RPMI7951 (cell line): ENCODE data around the gene PEX14. TPM values are rescaled to one million over a fixed set of nuclear protein-coding genes. Genes with fewer than 3 reads are reported as not detected.
A peak's percentile ranks its signal among the peaks of the same experiment; 100 is the strongest.
"Not testable (repeated sequence)": the region's sequence is repeated elsewhere in the genome, so short reads cannot be mapped to it uniquely, and the experiment has no call there.

Source experiments
- DNase-seq: peaks from one replicate; pipeline ENCODE4 v3.0.0-alpha.2; 2012; ENCODE audit warnings: low read depth
- total RNA-seq: library from RNA; depleted of rRNA; stranded (reverse); fragments of >200 nt; shearing (Covaris generic); gene quantifications from 2 replicates; pipeline ENCODE4 v1.2.3, GENCODE V29; 2014

Gene PEX14
- total RNA-seq, 1 experiment from 2014 or later, result 21.5 TPM

DNA sequence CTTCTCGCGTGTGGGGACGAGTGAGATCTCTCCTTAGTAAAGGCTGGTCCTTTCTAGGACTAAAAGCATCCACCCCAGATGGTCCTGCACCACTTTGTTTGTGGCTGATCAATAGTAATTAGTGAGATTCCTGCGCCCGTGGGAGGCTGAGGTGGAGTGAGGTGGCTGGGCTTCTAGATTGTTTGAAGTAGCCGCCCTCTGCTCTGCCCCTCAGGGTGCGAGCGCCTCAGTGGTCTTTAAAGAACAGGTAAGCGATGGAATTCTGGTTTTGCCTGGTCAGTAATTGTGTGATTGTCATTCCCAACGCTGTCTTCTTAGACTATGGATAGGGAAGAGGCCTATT, 20.7 kb downstream of the PEX14 start:
- DNase-seq, result no peak

DNA sequence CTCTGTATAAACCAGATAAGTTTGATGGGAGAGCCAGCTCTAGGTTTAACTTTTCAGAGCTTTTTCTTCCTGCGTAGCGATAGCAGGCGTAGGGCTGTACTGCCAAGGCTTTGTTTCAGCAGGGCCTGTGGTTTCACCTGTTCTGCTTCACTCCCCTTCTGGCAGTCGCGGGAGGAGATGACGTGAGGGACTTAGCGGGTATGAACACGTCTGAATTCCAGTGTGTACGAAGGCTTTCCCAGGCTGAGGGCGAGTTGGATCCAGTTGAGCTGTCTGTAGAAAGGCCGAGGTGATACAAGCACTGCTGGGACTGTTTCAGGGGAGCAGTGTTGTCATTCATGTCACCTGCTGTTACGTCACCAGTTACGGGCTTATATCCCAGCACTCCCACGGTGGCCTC, 21.2 kb downstream of the PEX14 start:
- DNase-seq, result no peak

DNA sequence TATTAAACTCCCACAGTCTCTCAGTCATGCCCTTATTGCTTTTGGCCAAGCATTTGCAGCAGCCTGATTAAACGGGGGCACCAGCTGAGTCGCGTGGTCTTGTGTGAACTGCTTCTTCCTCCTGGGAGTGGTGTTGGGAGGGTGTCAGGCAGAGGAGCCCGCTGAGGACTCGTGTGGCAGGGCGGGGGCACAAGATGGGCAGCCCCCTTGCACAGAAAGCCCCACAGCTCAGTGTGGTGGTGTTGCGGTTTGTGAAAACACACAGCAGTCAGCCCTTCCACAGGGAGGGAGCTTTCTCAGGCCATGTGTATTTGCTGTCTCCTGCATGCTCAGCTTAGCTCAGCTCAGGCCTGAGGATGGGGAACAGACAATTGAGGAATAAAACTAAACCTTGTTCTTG, 22.4 kb downstream of the PEX14 start:
- no peak for DNase-seq

DNA sequence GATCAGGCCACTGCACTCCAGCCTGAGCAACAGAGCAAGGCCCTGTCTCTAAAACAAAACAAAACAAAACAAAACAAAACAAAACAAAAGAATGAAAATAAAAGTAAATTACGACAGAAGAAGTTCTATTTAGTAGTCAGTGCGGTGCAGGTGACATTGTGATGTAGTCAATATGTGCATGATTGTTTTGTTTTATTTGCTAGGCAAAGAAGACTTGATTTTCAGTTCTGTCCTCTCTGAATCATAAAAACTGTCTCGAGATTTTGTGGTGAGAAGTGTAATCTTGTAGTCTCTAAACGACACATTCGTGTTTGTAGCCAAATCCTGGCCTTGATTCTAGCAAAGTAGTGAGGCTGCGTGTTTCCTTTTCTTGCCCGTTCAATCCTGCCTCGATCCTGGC, 23.5 kb downstream of the PEX14 start:
- DNase-seq, result no peak

DNA sequence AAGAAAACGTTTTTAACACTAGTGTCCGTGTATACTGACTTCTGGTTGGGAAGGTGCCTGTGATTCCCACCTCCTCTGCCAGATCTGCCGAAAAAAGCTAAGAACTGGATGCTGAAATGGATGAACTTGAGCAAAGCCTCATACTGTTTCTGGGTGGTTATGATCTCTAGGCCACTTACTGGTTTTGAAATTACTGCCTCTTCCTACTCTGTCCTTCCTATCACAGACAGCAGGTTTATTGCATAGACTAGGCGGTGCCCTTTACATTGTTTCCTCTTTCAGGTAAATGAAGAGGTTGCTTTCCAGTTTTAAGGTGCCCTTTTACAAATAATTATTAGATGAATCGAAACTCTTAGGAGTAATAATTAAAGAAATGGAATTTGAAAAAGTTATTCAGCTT, 27.5 kb downstream of the PEX14 start:
- no peak for DNase-seq

DNA sequence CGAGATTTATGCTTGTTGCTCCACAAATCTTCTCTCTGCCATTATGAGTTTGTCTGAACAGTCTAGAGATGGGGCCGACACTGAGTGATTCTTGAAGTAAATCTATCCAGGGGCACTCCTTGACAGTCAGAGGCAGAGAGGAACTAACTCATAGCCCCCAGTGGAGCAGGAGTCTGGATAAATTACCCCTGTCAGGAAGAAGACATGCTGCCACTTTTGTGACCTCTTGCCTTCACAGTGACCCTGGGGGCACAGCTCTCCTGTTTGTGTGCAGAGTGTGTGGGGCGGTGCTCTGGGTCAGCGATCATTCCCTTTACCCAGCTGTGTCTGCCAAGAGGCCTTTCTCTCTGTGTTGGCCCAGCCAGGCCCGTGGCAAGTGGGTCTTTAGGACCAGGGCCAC, 29.5 kb downstream of the PEX14 start:
- no peak for DNase-seq

DNA sequence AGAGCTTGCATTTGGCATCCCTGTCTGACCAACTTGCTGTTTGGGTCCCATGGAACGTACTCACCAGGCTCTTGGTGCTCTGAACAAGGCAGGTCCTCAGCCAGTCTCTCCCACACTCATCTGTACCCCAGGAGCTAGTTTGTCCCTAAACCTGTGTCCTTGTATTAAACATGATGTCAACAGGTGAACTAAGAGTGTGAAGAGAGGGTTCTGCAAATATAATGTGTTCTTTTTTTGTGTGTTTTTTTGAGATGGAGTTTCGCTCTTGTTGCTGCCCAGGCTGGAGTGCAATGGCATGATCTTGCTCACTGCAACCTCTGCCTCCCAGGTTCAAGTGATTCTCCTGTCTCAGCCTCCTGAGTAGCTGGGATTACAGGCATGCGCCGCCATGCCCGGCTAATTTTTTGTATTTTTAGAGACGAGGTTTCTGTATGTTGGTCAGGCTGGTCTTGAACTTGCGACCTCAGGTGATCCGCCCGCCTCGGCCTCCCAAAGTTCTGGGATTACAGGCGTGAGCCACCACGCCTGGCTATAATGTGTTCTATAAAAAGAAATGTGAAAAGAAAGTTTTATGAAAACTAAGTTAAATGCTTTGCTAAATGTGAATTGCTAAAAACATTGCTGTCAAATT, 31.4 kb downstream of the PEX14 start:
- DNase-seq, result not testable (repeated sequence)

DNA sequence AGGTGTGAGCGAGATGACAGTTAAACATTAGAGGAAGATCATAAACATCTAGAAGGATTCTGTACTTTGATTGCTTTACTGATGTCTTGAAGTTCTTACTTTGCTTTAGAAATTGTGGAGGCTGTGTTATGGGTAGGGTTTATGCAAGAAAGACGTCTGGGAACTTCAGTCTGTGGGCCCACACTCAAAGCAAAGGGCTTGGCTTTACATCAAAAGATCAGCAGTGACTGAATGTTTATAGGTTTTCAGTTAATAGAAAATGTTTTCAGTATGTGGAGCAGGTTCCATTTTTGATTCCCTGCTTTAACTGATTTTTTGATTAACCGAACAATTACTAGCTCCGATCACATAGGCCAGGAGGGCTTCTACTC, 31.9 kb downstream of the PEX14 start:
- no peak for DNase-seq

DNA sequence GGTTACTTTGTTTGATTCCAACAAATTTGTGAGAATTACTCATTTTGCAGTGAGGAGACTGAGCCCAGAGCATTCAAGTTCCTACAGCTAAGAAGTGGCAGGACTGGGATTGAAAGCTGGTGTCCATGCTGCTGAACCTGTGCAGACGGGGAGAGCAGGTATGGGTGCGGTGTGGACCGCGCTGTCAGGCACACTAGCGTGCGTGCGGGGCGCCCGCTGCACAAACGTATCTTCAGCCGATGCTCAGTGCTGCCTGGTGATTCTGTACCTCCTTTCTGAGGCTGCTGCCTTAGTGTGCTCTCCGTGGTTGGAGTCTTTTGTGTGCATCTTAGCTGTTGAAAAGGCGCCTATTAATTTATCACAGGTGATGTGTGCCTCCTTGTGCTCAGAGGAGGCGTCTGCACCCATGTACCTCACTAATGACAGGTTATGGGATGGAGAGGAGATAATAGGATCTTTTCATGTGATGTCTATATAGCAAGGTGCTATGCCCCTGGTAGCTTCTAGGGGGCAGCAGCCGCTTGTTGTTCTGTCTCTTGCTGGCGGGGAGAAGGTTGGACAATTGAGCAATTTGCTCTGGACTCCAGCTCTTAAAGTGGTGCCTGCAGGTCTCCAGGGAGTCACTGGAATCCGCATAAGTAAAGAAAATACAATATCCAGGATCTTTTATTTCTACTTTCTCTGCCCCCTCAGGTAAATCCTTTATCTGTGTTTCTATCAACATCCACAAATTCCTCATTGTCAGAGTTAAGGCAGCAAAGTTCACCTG, 32.5 kb downstream of the PEX14 start:
- peak; percentile 66 for DNase-seq

DNA sequence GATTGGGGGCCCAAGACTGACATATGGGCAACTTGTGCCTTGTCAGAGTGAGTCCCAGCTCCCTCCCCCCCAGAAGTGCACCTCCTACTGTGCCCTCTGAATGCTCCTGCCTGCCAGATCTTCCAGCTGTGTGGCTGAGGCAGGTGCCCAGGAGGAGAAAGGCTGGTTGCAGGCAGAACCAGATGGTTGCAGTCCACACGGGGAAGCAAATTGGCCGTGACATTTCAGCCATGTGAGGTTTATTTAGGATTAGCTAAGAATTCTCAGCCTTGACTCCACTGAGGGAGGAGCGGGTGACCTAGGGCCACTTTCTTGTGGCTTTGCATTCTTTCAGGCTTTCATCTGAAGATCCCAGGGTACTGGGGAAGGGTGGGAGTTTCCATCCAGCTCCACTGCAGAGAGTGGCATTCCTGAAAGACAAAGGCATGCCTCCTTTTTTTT, 33.8 kb downstream of the PEX14 start:
- peak; percentile 55 for DNase-seq

DNA sequence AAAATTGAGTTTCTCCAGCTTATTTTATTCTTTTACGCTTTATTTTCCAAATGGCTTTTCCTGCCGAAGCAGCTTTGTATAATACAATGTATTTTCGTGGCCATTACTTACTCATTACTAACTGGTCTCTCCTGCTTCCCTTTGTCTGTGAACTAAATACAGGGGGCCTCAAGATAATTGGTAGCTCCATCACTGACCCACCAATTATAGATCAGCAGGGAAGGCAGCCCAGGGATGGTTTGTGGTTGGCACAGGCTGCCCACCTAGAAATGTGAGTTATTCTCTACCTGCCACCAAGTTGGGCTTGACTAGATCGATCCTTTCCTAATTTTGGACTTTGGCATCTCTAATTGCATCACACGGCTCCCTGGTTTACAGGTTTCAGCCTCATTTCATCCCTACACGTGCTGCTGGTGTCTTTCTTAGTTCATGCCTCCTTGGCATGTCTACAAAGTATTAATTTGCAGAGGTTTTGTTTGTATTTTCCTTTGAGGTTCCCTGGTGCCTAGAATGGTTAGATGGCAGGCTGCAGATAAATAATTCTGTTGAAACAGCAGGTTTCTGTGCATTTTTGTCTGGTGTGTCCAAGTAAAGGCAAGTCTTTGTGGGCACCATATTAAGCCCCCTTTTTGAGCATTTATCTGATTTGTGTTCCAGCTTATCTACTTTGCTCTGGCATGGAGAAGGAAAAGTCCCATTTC, 35.2 kb downstream of the PEX14 start:
- no peak for DNase-seq

DNA sequence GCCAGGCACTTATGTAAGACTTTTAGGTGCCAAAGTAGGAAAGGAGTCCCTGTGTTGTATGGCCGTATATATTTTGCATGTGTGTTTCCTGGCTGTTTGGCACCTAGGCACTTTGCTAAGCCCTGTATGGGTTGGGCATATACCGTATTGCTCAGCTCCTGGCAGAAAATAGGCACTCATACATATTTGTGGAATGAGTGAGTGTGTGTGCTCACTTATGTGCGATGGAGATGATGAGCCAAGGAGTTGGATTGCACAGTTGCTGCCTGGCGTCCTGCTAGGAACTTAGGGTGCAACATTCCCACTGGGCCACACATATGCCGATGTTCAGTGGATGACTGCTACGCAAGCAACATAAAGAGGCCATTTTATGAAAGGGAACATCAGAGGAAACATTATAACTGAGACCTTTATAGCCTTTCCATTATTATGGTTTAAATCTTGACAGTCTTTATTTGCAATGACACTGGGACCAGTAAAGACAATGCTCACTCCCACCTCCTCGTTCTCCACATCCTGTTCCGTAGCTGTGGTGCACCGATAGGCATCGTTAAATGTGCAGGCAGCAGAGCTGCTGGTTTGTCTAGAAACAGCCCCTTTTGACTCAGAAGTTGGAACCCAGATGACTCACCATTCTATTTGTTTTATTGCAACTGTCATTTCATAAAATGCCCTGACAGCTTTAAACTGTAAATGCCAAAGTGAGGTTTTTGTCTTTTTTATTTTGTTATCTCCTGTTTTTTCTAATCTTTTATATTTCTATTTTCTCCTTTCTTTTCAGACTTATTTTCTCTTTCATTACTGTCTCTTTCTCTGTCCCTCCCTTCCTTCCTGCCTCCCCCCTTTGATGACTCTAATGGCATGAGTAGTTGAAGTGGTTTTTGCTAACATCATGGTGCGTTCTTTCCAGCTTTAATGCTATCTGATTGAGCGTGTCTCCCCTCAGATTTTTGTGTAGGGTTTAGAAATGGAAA, 36.1 kb downstream of the PEX14 start:
- DNase-seq, result peak; percentile 87

DNA sequence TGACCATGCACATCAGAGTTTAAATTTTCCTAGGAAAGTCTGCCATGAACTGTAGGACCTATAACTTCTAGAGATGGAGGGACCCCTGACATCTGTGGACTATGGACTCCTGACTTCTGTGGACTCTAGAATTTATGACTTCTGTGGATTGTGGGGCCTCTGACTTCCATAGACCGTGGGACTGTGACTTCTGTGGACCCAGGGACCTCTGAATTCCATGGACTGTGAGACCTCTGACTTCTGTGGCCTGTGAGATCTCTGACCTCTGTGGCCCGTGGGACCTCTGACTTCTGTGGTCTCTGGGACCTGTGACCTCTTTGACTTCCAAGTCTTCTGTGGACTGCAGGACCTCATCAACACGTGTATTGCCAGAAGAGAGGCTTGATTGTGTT, 36.7 kb downstream of the PEX14 start:
- no peak for DNase-seq

DNA sequence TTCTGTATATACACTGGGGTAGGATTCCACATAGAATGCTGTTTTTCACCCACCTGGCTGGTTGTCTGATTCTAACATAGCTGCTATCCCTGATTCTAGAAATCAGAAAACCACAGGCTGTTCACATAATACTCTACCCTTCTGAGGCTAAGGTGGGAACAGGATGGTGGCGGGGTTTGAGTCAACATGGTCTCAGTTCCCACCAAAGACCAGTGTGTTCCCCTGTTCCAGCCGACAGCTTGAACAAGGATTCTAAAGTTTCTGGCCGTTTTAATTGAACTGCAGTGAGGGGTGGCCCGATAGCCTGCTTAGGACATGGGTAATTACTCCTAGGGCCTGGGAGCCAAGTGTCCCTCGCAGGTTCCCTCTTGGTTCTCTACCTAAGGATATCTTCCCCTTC, 38.4 kb downstream of the PEX14 start:
- DNase-seq, result no peak

DNA sequence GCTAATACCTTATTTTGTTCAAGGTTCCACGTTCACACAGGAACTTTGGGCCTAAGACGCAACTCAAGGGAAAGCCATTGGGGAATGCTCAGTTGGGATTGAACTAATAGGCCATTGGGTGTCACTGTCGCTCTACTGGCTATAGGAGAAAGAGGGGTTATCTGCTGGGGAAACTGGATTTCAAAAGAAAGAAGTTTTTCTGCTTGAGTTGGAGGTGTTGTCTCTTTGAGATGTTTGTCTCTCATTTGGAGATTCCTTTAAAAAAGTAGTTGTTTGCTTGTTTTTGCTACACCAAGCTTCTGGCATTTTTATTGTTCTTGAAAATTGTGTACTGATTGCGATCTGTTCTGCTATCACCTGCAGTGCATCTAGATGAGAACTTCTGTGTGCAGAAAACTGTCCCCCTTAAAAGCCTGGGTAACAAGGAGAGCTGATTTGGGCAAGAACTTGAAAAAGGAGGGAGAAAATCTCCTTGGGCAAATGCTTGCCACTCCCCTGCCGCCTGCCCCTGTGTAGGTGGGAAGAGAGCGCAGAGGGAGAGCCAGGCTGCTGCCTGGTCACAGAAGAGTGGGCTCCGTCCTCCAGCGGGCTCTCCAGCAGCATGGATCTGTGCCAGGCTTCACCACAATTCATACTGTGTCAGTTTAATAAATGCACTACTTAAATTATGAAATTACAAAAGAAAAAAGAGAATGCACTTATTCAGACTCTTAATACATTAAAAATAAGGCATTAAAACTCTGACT, 39.9 kb downstream of the PEX14 start:
- DNase-seq, result peak; percentile 50

DNA sequence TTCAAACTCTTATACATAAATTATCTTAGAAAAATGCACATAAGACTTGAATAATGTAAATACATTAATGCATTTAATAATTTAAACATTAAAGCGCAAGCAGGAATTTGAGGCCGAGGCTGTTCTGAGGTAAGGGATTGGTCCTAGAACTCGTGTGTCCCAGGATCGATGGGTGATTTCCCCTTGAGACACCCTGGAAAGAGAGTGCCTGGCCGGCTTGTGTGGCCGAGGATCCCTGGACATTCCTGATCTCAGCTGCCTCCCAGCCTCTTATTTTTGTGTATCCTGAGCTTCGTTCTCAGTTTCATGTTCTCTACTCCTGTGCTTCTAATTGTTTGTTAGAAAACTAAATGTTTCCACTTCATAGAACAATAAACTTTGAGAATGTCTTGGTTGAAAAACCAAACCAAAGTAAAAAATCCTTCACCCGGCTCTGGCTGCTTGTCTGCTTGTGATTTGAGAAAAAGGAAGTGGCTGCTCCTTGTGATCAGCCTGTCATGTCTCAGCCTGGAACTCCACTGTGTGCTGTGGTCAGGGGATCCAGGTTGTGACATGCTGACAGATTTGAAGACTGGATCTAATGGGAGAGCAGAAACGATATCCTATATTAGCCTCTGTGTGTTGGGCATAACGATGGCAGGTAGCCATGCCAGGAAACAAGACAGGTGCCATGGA, 40.7 kb downstream of the PEX14 start:
- no peak for DNase-seq

DNA sequence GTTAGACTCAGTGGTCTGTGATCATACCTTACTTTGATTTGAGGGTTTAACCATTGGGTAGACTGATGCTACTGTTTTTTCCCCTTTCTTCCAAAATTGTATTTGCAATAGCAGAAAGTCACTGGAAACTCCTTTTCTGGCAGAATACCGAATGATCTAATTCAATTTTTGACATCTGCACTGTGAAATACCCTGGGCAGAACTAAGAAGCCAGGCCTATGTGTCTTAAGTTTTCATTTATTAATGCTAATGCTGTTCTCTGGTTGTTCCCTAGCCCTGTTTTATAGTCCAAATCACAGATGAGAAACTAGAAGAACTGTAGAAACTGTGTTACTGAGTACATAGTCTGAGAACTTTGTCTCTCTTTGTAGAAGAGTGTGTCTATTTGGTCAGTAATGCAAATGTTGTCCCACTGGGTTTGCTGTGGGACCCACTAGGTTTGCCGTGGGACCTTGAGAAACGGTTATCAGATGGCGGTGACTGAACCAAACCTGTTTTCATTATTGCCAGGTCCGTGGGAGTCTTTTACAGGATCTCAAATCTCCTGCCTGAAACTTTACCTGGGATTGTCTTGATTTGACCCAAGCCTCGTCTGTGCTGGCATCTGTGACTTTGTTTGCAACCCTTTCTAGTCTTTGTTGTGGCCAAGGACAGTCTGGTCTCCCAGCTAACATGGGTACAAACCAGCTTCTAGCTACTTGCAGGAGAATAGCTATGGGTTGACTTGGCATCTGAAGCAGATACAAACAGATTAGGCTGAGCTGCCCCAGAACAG, 41.4 kb downstream of the PEX14 start:
- DNase-seq, result no peak

DNA sequence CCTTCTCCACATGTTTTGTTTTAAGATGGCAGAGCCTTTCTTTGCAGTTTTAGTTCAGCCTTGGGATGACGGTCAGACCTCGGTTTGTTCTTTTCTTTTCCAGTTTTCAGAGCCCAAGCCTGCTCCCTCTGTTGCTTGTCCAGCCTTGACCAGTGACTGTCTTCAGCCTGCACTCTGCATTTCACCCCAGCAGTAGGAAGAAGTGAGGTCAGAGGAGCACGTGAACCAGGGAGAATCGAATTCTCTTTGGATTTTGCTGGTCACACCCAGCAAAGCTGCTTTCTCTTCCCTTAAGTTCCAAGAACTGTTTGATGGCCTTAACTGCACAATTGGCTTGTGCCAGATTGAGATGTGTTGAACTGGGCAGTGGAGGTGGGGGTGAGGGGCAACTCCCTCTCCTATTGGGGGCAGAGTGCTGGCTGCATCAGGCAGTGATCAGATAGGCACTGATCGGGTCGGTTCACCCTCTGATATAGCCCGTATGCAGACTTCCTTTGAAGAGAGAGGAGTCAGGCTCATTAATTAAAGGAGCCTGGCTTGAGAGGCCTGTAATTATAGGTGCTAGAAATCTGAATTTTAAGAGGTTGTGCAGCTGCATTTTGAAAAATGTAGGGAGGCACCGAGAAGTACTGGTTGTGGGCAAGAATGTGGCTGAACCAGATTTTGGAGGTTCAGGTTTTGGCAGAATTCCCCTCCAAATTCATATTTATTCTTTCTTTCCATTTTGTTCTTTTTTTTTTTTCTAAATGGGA, 42.4 kb downstream of the PEX14 start:
- no peak for DNase-seq

DNA sequence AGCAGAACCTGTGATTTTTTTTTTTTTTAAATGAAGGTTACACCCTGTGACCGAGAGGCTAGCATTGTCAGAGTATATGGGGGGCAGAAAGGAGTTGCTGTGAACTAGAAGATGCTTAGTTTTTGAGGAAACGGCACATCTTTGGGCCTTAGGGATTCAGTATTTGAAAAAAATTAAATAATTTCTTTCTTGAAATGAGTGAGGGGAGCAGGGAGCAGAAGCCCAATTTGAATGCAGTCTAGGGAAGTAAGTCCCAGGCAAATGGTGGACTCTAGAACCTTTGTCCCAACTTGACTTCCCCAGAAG, 42.9 kb downstream of the PEX14 start:
- no peak for DNase-seq
